ENCODE data around the gene CTSL.

CTSL gene

GRCh38 chr9:87713278-87713987, 12.5 kb upstream of the CTSL start:
- DNase-seq (ENCODE audit: low read depth): peak; percentile 99
- peak overlapping the region; percentile 34 for H3K4me3 ChIP-seq (ENCODE audit: low read depth, low read length)
- peak; percentile 26 for TF ChIP-seq CTCF (conservative IDR thresholded peaks at IDR 0.05; ENCODE audit: low read depth, low read length)

- DNase-seq (ENCODE audit: low read depth): no peak
- peak overlapping the region; percentile 34 for H3K4me3 ChIP-seq (ENCODE audit: low read depth, low read length)
- no peak for TF ChIP-seq CTCF (conservative IDR thresholded peaks at IDR 0.05; ENCODE audit: low read depth, low read length)
These were observed 12.0 kb upstream of the CTSL start for GRCh38 chr9:87713988-87714330.

GRCh38 chr9:87714819-87715218, 11.1 kb upstream of the CTSL start:
- no peak for TF ChIP-seq CTCF (conservative IDR thresholded peaks at IDR 0.05; ENCODE audit: low read depth, low read length)
- no peak overlapping the region for H3K4me3 ChIP-seq (ENCODE audit: low read depth, low read length)
- DNase-seq (ENCODE audit: low read depth): peak; percentile 95

GRCh38 chr9:87716141-87716540, 9.8 kb upstream of the CTSL start:
- no peak overlapping the region for H3K4me3 ChIP-seq (ENCODE audit: low read depth, low read length)
- DNase-seq (ENCODE audit: low read depth): no peak
- no peak for TF ChIP-seq CTCF (conservative IDR thresholded peaks at IDR 0.05; ENCODE audit: low read depth, low read length)

GRCh38 chr9:87717456-87717855, 8.5 kb upstream of the CTSL start:
- DNase-seq (ENCODE audit: low read depth): no peak
- TF ChIP-seq CTCF (conservative IDR thresholded peaks at IDR 0.05; ENCODE audit: low read depth, low read length): no peak
- H3K4me3 ChIP-seq (ENCODE audit: low read depth, low read length): no peak overlapping the region

- DNase-seq (ENCODE audit: low read depth): no peak
- no peak for TF ChIP-seq CTCF (conservative IDR thresholded peaks at IDR 0.05; ENCODE audit: low read depth, low read length)
- no peak overlapping the region for H3K4me3 ChIP-seq (ENCODE audit: low read depth, low read length)
These were observed 7.7 kb upstream of the CTSL start for GRCh38 chr9:87718231-87718630.

Data from choroid plexus epithelial cell (primary cell).